Epithelial cell of proximal tubule (primary cell): ENCODE results near the gene KRT6C. TPM values are rescaled to one million over a fixed set of nuclear protein-coding genes. Genes with fewer than 3 reads are reported as not detected.

Experiments
- DNase-seq: peaks from one replicate; pipeline ENCODE4 v3.0.0-alpha.2; 2011; ENCODE audit warnings: low read depth
- H3K4me3 ChIP-seq: 2 replicates; pipeline ENCODE4 v1.5.1; 2011; ENCODE audit warnings: low read depth, mild to moderate bottlenecking, low read length
- CTCF ChIP-seq: conservative IDR thresholded peaks from 2 replicates; pipeline ENCODE4 v1.5.1; 2012; ENCODE audit warnings: low read depth, mild to moderate bottlenecking, low read length
- total RNA-seq: library from RNA; depleted of rRNA; stranded (reverse); fragments of >200 nt; gene quantifications from 2 replicates; pipeline ENCODE4 v1.2.3, GENCODE V29; 2015

KRT6C gene
- total RNA-seq, 1 donor from 2014 or later: not detected

- DNase-seq: no peak
- no peak for TF ChIP-seq CTCF
- no peak overlapping the region for H3K4me3 ChIP-seq
Measured at GRCh38 chr12:52498946-52499345, 25.3 kb upstream of the KRT6C start.

- H3K4me3 ChIP-seq: no peak overlapping the region
- no peak for TF ChIP-seq CTCF
- DNase-seq: no peak
Measured at GRCh38 chr12:52497975-52498374, 24.4 kb upstream of the KRT6C start.

- H3K4me3 ChIP-seq: no peak overlapping the region
- TF ChIP-seq CTCF: no peak
- no peak for DNase-seq
Measured at GRCh38 chr12:52496590-52497071, 23.0 kb upstream of the KRT6C start.

- no peak overlapping the region for H3K4me3 ChIP-seq
- no peak for TF ChIP-seq CTCF
- no peak for DNase-seq
Measured at GRCh38 chr12:52496054-52496453, 22.4 kb upstream of the KRT6C start.

GRCh38 chr12:52495389-52495788, 21.8 kb upstream of the KRT6C start:
- DNase-seq: no peak

DNA sequence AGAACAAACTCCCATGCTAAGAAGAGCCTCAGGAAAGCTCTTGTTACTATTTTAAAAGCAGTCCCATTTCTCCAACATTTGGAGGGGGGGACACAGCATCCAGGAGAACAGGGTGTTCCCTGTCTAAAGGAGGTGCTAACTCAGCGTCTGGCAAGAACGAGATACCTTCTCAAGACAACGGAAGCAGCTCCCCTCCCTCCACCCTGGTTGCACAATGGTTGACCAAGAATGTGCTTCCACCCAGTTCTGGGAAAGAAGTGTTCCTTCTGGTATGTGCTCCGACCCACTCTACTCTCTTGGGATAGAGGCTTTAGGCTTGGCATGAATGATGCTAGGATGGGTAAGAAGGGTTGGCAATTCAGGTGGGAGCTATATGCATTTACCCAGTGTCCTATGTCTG, 20.9 kb upstream of the KRT6C start:
- H3K4me3 ChIP-seq: no peak overlapping the region
- DNase-seq: peak; percentile 32
- TF ChIP-seq CTCF: no peak

More at GRCh38 chr12:52495389-52495788, 21.8 kb upstream of the KRT6C start:
- TF ChIP-seq CTCF: no peak
- no peak overlapping the region for H3K4me3 ChIP-seq

DNA sequence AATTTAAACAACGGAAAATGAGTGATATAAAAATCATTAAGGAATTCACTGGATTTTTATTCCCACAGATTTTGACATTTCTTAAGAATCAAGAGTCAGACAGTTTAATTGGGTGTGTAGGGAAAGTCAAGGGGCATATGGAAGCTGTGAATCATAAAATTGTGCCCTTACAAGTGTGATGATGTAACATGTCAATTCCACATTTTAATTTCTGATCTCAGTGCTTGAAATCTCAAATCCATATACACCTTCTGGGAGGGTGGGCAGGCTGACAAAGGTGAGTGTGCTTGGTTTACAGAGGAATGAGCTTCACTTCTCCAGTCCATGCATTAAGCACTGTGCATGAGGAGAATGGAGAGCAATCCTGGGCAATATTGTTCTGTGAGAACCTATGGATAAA, 20.5 kb upstream of the KRT6C start:
- TF ChIP-seq CTCF: no peak
- no peak overlapping the region for H3K4me3 ChIP-seq
- no peak for DNase-seq
